H9 (cell line): Measurements from ENCODE around the gene RGS8. TPM values are rescaled to one million over a fixed set of nuclear protein-coding genes. Genes with fewer than 3 reads are reported as not detected.

ENCODE experiments used
- DNase-seq: peaks from one replicate; pipeline ENCODE4 v3.0.0-alpha.2; 2017
- H2AFZ ChIP-seq: one replicate; pipeline ENCODE4 v1.6.1; 2013; ENCODE audit warnings: mild to moderate bottlenecking, low read length, control low read depth, moderate library complexity
- H2AK5ac ChIP-seq: 2 replicates; pipeline ENCODE4 v1.6.1; 2013; ENCODE audit warnings: low read length, control low read depth, mixed read lengths; ENCODE audit not compliant: insufficient read length
- H2BK120ac ChIP-seq: one replicate; pipeline ENCODE4 v1.6.1; 2013; ENCODE audit warnings: low read depth, mild to moderate bottlenecking, low read length, control low read depth, inconsistent platforms; ENCODE audit not compliant: poor library complexity, severe bottlenecking
- H2BK12ac ChIP-seq: 2 replicates; pipeline ENCODE4 v1.6.1; 2013; ENCODE audit warnings: low read length, control low read depth, mixed read lengths, low read depth; ENCODE audit not compliant: insufficient read length
- H2BK15ac ChIP-seq: 2 replicates; pipeline ENCODE4 v1.6.1; 2013; ENCODE audit warnings: low read depth, low read length, control low read depth
- H2BK20ac ChIP-seq: one replicate; pipeline ENCODE4 v1.6.1; 2013; ENCODE audit warnings: low read depth, mild to moderate bottlenecking, low read length, control low read depth, inconsistent platforms; ENCODE audit not compliant: poor library complexity, severe bottlenecking
- H2BK5ac ChIP-seq: 2 replicates; pipeline ENCODE4 v1.6.1; 2013; ENCODE audit warnings: low read length, control low read depth, mixed read lengths; ENCODE audit not compliant: insufficient read length
- H3K14ac ChIP-seq: 2 replicates; pipeline ENCODE4 v1.6.1; 2013; ENCODE audit warnings: low read length, control low read depth; ENCODE audit not compliant: insufficient read depth
- H3K18ac ChIP-seq: 2 replicates; pipeline ENCODE4 v1.6.1; 2013; ENCODE audit warnings: low read depth, mild to moderate bottlenecking, mixed read lengths, low read length, control low read depth; ENCODE audit not compliant: insufficient read length
- H3K23ac ChIP-seq: 2 replicates; pipeline ENCODE4 v1.6.1; 2013; ENCODE audit warnings: low read length, control low read depth, mixed read lengths, low read depth; ENCODE audit not compliant: insufficient read length
- H3K23me2 ChIP-seq: 2 replicates; pipeline ENCODE4 v1.6.1; 2013; ENCODE audit warnings: low read depth, mild to moderate bottlenecking, mixed read lengths, low read length, control low read depth; ENCODE audit not compliant: insufficient read length, poor library complexity, severe bottlenecking
- H3K27ac ChIP-seq: 2 replicates; pipeline ENCODE4 v1.5.1; 2013; ENCODE audit warnings: low read length, control low read depth, mixed read lengths, low read depth; ENCODE audit not compliant: insufficient read length
- H3K27me3 ChIP-seq: 2 replicates; pipeline ENCODE4 v1.6.1; 2013; ENCODE audit warnings: low read length, control low read depth, inconsistent platforms; ENCODE audit not compliant: insufficient read depth
- H3K4ac ChIP-seq: 2 replicates; pipeline ENCODE4 v1.6.1; 2013; ENCODE audit warnings: low read depth, mild to moderate bottlenecking, control low read depth, inconsistent platforms, low read length, moderate library complexity
- H3K4me1 ChIP-seq: 2 replicates; pipeline ENCODE4 v1.6.1; 2013; ENCODE audit warnings: low read length, control low read depth, inconsistent platforms; ENCODE audit not compliant: insufficient read depth
- H3K4me2 ChIP-seq: 2 replicates; pipeline ENCODE4 v1.6.1; 2013; ENCODE audit warnings: low read length, control low read depth, mixed read lengths; ENCODE audit not compliant: insufficient read length, insufficient read depth
- H3K56ac ChIP-seq: 2 replicates; pipeline ENCODE4 v1.6.1; 2013; ENCODE audit warnings: low read depth, mild to moderate bottlenecking, mixed read lengths, low read length, control low read depth; ENCODE audit not compliant: insufficient read length
- H3K79me1 ChIP-seq: 2 replicates; pipeline ENCODE4 v1.6.1; 2013; ENCODE audit warnings: low read depth, mild to moderate bottlenecking, moderate library complexity, low read length, control low read depth, inconsistent platforms; ENCODE audit not compliant: insufficient read depth, poor library complexity, severe bottlenecking
- H3K79me2 ChIP-seq: 2 replicates; pipeline ENCODE4 v1.6.1; 2013; ENCODE audit warnings: low read length, control low read depth, inconsistent platforms; ENCODE audit not compliant: insufficient read depth
- H3K9ac ChIP-seq: 2 replicates; pipeline ENCODE4 v1.6.1; 2013; ENCODE audit warnings: low read length, control low read depth, mixed read lengths; ENCODE audit not compliant: insufficient read length; ENCODE audit errors: extremely low read depth
- H3K9me3 ChIP-seq: one replicate; pipeline ENCODE4 v1.6.1; 2013; ENCODE audit warnings: low read depth, low read length, inconsistent platforms; ENCODE audit not compliant: control insufficient read depth
- H3T11ph ChIP-seq: one replicate; pipeline ENCODE4 v1.6.1; 2013; ENCODE audit warnings: mild to moderate bottlenecking, low read length, control low read depth, inconsistent platforms
- H4K20me1 ChIP-seq: one replicate; pipeline ENCODE4 v1.6.1; 2013; ENCODE audit not compliant: control insufficient read depth, insufficient read length, insufficient read depth
- H4K5ac ChIP-seq: 2 replicates; pipeline ENCODE4 v1.6.1; 2013; ENCODE audit warnings: low read depth, mild to moderate bottlenecking, mixed read lengths, low read length, control low read depth; ENCODE audit not compliant: insufficient read length
- H4K8ac ChIP-seq: replicated peaks from 2 replicates; pipeline ENCODE4 v1.6.1; 2013; ENCODE audit warnings: low read length, control low read depth, mixed read lengths, low read depth; ENCODE audit not compliant: insufficient read length
- H4K91ac ChIP-seq: 2 replicates; pipeline ENCODE4 v1.6.1; 2013; ENCODE audit warnings: low read depth, mild to moderate bottlenecking, moderate library complexity, mixed read lengths, low read length, control low read depth; ENCODE audit not compliant: insufficient read length
- H3K27ac Mint-ChIP-seq, 3 experiments: 2 replicates in 2 of 3; 3 replicates in 1 of 3; pipeline ENCODE4 v1.8.0; 2020 to 2021; ENCODE audit warnings: mixed read lengths in 3 of 3, mild to moderate bottlenecking in 1 of 3, moderate library complexity in 1 of 3
- H3K27me3 Mint-ChIP-seq: 2 replicates; pipeline ENCODE4 v1.8.0; 2021; ENCODE audit warnings: low read depth, mild to moderate bottlenecking, moderate library complexity, mixed read lengths
- H3K36me3 Mint-ChIP-seq, 3 experiments: 2 replicates in 2 of 3; 3 replicates in 1 of 3; pipeline ENCODE4 v1.8.0; 2020 to 2021; ENCODE audit warnings: low read depth in 3 of 3, mixed read lengths in 3 of 3; ENCODE audit not compliant: insufficient read depth in 1 of 3
- H3K4me1 Mint-ChIP-seq, 2 experiments: 2 replicates each; pipeline ENCODE4 v1.8.0; 2020; ENCODE audit warnings: mixed read lengths in 2 of 2
- H3K4me3 Mint-ChIP-seq, 2 experiments: 2 replicates in 1 of 2; 3 replicates in 1 of 2; pipeline ENCODE4 v1.8.0; 2020 to 2021; ENCODE audit warnings: mild to moderate bottlenecking in 2 of 2, mixed read lengths in 2 of 2, moderate library complexity in 1 of 2
- H3K9me3 Mint-ChIP-seq, 2 experiments: 2 replicates in 1 of 2; 3 replicates in 1 of 2; pipeline ENCODE4 v1.8.0; 2020; ENCODE audit warnings: mild to moderate bottlenecking in 2 of 2, mixed read lengths in 2 of 2, moderate library complexity in 1 of 2
- CTCF ChIP-seq: fragments of 200-600 bp; sonication (generic); conservative IDR thresholded peaks from 3 replicates; pipeline ENCODE4 v1.8.0; 2021; ENCODE audit warnings: antibody characterized with exemption, mild to moderate bottlenecking
- WGBS: extraction: QIAGEN DNeasy Blood & Tissue Kit; methylation state at CpG from one replicate; pipeline ENCODE4 v1.1.7; 2013; ENCODE audit warnings: missing lambda C conversion rate, low lambda C conversion rate, mixed read lengths; ENCODE audit not compliant: insufficient read length; ENCODE audit errors: extremely low coverage; 5-methylcytosine and 5-hydroxymethylcytosine counted together
- total RNA-seq: library from RNA; stranded (reverse); gene quantifications from 2 replicates; pipeline ENCODE4 v1.2.1, GENCODE V29; 2021

Gene RGS8
- total RNA-seq, 1 experiment from 2014 or later, result not detected

- WGBS, result no CpG with 5 or more reads among the region's 2 CpGs
- no peaks in the 10 kb centered on the region for H3K79me1 ChIP-seq
- DNase-seq, result no peak
- H3K79me2 ChIP-seq, result no peaks in the 10 kb centered on the region
- H2BK120ac ChIP-seq, result no peak overlapping the region
- H3K4me2 ChIP-seq, result no peak overlapping the region
- no peak overlapping the region for H2BK12ac ChIP-seq
- no peaks in the 10 kb centered on the region for H3K9me3 ChIP-seq
- no peak overlapping the region for H2AFZ ChIP-seq
- H2BK5ac ChIP-seq, result no peak overlapping the region
- Mint-ChIP-seq H3K9me3 (no peaks in the 10 kb centered on the region), H3K27me3 (no peaks in the 10 kb centered on the region), H3K4me3 (no peak overlapping the region), H3K4me1 (peaks cover 0 to 3% of the 10 kb centered on the region in 2 experiments; a peak in 1 of 4 replicates), H3K27ac (no peak overlapping the region), H3K36me3 (no peaks in the 10 kb centered on the region)
- H2BK15ac ChIP-seq, result no peak overlapping the region
- H3K18ac ChIP-seq, result no peak overlapping the region
- H4K8ac ChIP-seq, result no peak overlapping the region
- H4K91ac ChIP-seq, result no peak overlapping the region
- no peak overlapping the region for H3T11ph ChIP-seq
- no peak overlapping the region for H4K5ac ChIP-seq
- no peak overlapping the region for H3K4ac ChIP-seq
- H2BK20ac ChIP-seq, result no peak overlapping the region
- no peaks in the 10 kb centered on the region for H3K27me3 ChIP-seq
- no peak overlapping the region for H3K27ac ChIP-seq
- H3K56ac ChIP-seq, result no peak overlapping the region
- H4K20me1 ChIP-seq, result no peaks in the 10 kb centered on the region
- no peak overlapping the region for H3K9ac ChIP-seq
- no peak overlapping the region for H2AK5ac ChIP-seq
- no peak overlapping the region for H3K14ac ChIP-seq
- H3K4me1 ChIP-seq, result no peaks in the 10 kb centered on the region
- H3K23ac ChIP-seq, result no peak overlapping the region
- TF ChIP-seq CTCF, result no peak
- H3K23me2 ChIP-seq, result no peaks in the 10 kb centered on the region
Observed at GRCh38 chr1:182724215-182724614, 39.8 kb upstream of the RGS8 start.
